H54 (cell line): Measurements from ENCODE around the gene IGDCC3.

ENCODE experiments used
- DNase-seq: peaks from one replicate; pipeline ENCODE4 v3.0.0; 2011; ENCODE audit warnings: low spot score, mixed read lengths; ENCODE audit not compliant: insufficient read length
- FAIRE-seq: peaks from 3 replicates; lab custom pipeline; 2011; peaks lifted over from hg19 to GRCh38; lab: Jason Lieb, UNC
- POLR2A ChIP-seq: IDR thresholded peaks from 2 replicates; pipeline ENCODE4 v1.6.1; 2011; ENCODE audit warnings: low read depth, mild to moderate bottlenecking, low read length

Gene IGDCC3

GRCh38 chr15:65374334-65374733 lies 3.5 kb downstream of the IGDCC3 start:
- FAIRE-seq (no peak), DNase-seq (no peak)
- no peak for TF ChIP-seq POLR2A

- FAIRE-seq (no peak), DNase-seq (no peak)
- no peak for TF ChIP-seq POLR2A
Measured at GRCh38 chr15:65373163-65373651, 4.6 kb downstream of the IGDCC3 start.

GRCh38 chr15:65372787-65373067 lies 5.1 kb downstream of the IGDCC3 start:
- no peak for TF ChIP-seq POLR2A
- DNase-seq (no peak), FAIRE-seq (no peak)

DNA sequence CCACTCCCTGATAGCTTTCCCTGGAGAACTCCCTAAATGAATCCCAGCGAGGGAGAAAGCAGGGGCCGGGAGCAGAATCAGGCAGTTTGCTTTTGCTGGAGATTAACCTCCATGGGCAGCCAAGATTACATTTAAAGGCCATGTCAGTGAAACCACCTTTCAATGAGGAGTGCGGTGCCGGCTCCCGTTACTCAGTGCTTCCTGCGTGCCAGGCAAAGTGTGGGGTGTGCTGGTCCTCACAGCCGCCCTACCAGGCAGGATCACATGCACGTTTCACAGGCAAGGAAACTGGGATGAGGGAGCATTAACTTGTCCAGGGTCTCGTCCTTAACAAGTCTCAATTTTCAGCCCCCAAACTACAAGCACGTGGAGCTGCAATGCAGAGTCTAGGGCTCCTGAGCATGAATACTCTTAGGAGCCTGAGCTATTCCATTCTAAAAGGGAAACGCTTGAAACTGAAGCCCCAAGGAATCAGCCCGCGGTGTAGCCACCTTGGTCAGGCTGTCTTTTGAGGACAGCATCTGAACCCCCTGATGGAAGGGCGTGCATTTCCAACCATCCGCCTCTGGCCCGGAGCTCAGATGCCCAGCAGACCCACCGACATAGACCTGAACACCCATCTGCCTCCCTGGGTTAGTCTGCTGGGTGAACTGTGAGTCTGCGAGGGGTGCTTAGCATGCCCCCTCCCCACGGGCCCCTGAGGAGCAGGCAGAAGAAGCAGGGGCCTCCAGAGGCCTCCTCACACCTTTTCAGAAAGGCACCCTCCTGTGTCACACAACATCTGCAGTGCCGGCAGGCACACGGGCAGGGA lies 5.6 kb downstream of the IGDCC3 start:
- no peak for FAIRE-seq
- no peak for TF ChIP-seq POLR2A
- DNase-seq, result no peak

DNA sequence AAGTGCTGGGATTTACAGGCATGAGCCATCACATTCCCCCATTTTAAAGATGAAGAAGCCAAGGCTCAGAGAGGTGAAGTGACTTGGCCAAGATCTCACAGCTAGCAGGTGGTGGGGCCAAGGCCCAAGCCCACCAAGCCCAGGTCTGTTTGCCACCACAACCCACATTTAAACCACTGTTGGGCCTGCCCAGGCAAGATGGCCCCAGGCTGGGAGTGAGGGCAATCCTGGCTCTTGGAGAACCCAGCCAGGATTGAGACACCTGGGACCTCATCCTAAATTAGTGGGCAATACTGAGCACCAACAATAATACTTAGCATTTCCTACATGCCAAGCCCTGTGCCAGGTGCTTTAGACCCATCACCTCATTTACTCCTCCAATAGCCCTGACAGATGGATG lies 6.9 kb downstream of the IGDCC3 start:
- FAIRE-seq, result no peak
- no peak for TF ChIP-seq POLR2A
- no peak for DNase-seq

- DNase-seq (no peak), FAIRE-seq (no peak)
- TF ChIP-seq POLR2A, result no peak
Measured at GRCh38 chr15:65369651-65370050, 8.2 kb downstream of the IGDCC3 start.

DNA sequence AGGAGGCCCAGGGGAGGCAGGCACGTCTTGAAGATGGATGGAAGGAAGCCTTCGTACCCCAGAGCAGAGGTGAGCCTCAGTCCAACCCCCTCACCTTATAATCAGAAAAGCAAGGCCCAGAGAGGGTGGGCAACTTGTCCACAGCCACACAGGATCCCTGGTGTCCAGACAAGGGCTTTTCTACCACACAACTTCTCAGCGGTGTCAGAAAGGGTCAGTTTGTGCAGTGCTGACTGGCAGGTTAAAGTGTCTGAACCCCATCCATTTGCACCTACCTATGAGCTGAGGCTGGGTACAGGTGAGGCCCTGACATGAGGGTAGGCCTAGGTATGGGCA lies 8.6 kb downstream of the IGDCC3 start:
- no peak for DNase-seq
- no peak for TF ChIP-seq POLR2A
- FAIRE-seq, result no peak

- TF ChIP-seq POLR2A, result no peak
- DNase-seq, result no peak
- no peak for FAIRE-seq
Measured at GRCh38 chr15:65368302-65369211, 9.2 kb downstream of the IGDCC3 start.

DNA sequence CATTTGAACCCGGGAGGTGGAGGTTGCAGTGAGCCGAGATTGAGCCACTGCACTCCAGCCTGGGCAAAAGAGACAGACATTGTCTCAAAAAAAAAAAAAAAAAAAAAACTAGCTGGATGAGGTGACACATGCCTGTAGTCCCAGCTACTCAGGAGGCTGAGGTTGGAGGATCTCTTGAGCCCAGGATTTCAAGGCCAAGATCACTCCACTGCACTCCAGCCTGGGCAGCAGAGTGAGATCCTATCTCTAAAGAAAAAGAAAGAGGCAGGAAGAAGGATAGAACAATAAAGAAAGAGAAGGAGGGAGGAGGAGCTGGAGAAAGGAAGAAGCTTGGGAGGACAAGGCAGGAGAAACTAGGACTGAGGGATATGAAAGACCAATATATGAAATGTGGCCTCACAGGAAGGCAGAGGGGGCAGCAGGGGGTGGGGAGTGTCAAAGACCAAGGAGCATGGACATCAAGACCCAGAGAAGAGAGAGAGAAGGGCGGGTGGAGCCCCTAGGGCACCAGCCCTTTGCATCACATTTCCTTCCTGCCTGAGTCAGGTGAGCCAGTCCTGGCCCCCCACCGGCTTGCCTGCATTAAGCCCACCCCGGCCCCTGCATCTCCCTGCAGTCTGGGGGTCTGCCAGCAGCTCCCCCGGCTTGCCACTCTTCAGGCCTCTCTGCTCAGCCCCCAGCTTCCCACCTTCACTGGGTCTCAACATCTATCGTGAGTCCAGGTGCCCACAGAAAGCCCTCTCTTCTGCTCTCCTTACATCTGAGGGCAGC lies 11.5 kb downstream of the IGDCC3 start:
- FAIRE-seq, result no peak
- TF ChIP-seq POLR2A, result no peak
- DNase-seq, result no peak

DNA sequence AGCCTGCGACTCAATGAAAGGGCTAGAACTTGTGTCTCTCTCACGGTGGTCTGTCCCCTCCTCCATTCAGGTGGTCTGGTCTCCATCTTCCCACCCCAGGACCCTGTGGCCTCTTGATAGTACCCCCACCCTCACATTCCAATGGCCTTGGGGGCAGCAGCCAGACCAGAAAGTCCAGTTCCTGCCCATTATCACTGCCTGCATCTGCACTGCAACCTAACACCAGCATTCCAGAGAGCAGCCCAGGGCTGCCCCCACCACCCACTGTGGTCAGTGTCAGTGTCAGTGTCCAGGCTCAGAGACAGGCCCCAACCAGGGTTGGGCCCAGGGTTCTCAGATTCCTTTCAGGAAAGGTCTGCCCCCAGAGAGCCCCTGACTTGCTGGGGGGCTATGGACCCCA lies 12.6 kb downstream of the IGDCC3 start:
- DNase-seq (no peak), FAIRE-seq (no peak)
- TF ChIP-seq POLR2A, result no peak

DNA sequence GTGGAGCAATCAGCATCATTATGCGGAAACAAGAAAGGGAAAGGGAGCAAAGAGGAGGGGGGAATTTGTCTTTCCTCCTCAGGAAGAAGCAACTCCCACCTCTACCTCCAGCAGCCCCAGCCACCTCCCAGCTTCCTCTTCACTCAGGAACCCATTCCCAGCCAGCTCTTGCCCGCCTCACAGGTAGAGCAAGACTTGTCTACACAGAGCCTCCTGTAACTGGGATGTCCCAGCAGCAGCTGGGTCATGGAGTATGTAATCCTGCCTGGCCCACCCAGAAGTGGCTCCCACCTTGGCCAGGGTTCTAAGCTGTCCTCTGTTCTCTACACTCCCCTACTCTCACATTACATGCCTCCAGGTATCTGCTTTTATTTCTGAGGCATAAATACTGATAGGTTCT lies 14.0 kb downstream of the IGDCC3 start:
- FAIRE-seq, result no peak
- DNase-seq, result no peak
- TF ChIP-seq POLR2A, result no peak

DNA sequence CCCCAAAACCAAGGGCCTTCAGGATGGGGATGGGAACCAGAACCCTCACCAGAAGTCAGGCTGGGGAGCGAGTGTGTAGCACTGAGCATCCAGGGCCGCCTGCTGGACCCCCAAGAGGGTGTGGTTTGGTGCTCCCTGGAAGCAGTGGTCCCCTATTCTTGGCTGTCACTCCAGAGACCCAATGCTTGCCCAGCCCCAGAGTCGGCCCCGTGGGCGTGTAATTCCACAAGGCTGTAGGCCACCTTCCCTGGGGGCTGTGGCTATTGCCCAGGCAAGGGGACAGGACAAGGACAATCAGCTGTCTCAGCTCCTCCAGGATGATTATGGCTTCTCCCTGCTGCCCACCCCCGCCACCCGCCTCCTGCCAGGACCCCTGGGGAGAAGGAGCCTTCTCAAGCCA lies 14.5 kb downstream of the IGDCC3 start:
- no peak for DNase-seq
- no peak for TF ChIP-seq POLR2A
- FAIRE-seq, result no peak

DNA sequence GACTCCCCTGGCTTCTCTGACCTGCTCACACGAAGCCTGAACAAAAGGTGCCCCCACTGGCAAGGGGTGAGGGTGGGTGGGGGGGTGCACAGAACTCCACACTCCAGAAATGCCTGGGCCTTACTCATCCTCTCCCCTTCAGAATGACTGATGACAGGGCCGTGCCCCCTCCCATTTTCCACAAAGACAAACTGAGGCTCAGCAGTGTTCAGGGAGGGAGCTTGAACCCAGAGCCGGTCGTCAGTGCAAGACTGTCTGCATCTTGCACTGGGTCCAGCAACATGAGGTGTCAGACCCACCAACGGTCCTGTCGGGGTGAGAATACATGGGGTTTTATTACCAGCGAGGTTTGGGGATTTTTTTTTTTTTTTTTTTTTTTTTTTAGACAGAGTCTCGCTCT lies 15.3 kb downstream of the IGDCC3 start:
- FAIRE-seq, result no peak
- no peak for DNase-seq
- no peak for TF ChIP-seq POLR2A

GRCh38 chr15:65361708-65362459 lies 15.9 kb downstream of the IGDCC3 start:
- DNase-seq (no peak), FAIRE-seq (no peak)
- TF ChIP-seq POLR2A, result no peak
